ENCODE results near the gene PEMT.

- TF ChIP-seq POLR2AphosphoS5 (IDR thresholded peaks at IDR 0.05) (no peak), CTCF (IDR thresholded peaks at IDR 0.05 in 8 of 11, conservative IDR thresholded peaks at IDR 0.05 in 3 of 11) (no peak), POLR2A (IDR thresholded peaks at IDR 0.05) (no peak)
Observed at GRCh38 chr17:17548044-17548443, 43.5 kb downstream of the PEMT start.
